Activated CD4-positive, CD25-positive, alpha-beta regulatory T cell treated with anti-CD3 and anti-CD28 coated beads, Interleukin-2, amount 50 U/mL, for 16 hours (primary cell): ENCODE data around the gene CRB2.

Experiments
- DNase-seq: peaks from one replicate; pipeline ENCODE4 v3.0.0-alpha.2; 2020; ENCODE audit warnings: low read depth, low spot score

The CRB2 gene

DNA sequence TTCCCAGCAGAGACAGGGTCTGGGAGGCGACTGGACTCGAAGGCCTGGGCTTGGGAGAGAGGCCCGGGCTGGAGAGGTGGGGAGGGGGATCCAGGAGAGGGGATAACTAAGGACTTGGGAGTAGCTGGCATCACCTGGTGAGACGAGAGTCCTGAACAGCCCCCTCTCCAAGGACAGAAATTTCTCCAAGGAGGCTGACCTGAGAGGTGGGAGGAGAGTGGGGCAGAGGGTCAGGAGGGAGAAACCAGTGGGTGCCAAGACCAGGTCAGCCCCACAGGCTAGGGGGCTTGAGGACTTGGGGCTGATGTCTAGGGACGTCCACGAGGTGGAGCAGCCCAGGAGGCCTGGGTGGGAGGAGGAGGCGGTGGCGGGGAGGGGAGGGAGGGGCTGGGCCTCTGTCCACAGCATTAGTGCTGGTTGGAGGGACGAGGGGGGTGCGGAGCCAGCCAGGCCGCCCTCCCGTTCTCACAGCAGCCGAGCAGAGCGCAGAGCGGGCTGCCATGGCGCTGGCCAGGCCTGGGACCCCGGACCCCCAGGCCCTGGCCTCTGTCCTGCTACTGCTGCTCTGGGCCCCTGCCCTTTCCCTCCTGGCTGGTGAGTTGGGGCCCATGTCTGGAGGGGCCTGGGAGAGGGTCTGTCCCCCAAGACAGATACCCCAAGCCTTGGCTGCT, at the start of gene CRB2:
Gene CRB2 (plus strand): TSS at position 437 of the 671 bp plus-strand sequence. CDS start 64 bp downstream, at position 501.
- no peak for DNase-seq

DNA sequence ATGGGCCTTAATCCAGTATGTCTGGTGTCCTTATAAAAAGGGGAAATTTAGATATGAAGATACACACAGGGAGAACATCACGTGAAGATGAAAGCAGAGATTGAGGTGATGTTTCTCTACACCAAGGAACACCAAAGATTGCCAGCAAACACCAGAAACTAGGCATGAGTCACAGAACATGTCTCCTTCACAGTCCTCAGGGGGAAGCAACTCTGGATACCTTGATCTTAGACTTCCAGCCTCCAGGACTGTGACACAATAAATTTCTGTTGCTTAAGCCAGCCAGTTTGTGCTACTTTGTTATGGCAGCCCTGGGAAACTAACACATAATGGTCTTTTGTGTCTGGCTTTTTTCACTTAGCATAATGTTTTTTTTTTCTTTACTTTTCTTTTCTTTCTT, 46.4 kb upstream of the CRB2 start:
- DNase-seq = no peak

DNA sequence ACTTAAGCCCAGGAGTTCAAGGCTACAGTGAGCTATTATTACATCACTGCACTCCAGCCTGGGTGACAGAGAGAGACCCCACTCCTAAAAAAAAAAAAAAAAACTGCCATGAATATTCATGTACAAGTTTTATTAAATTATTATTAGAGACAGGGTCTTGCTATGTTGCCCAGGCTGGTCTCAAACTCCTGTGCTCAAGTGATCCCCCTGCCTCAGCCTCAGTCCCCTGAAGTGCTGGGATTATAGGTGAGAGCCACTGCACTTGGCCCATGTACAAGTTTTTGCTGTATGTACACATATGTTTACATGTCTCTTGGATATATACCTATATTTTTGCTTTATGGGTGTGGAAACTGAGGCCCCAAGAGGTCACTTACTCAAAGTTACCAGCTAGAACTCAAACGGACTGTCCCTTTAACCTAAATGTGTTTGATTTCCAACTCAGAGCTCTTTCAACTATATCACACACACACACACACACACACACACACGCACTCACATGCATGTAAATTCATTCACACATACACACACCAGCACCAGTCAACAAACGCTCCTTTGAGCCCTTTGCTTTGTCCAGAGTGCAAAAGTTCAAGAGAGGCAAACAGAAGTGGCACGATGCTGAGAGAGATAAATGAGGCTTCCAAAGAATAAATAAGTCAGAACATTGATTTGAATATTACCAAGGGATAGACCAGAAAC, 45.3 kb upstream of the CRB2 start:
- DNase-seq = no peak

DNA sequence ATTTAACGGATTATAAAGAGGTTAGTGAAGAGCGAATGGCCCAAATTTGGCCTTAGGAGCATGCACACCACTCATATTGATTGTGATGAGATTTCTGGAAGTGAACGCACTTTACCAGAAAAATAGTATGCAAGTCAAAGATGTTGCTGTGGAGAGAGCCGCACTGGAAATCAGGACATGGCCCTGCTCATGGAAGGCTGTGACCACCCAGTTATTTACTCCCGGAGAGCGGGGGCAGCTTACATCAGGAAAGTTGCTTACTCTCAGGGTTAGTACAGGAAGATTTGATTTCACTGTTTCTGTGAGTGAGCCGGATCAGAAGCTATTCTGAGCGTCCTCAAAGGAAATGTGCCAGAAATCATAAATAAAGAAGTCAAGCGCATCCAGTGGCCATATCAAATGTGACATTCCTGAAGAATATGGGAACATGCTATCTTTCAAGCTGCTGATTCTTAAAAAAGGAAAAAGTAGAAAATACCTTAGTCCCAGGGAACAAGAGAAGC, 44.7 kb upstream of the CRB2 start:
- DNase-seq = no peak

DNA sequence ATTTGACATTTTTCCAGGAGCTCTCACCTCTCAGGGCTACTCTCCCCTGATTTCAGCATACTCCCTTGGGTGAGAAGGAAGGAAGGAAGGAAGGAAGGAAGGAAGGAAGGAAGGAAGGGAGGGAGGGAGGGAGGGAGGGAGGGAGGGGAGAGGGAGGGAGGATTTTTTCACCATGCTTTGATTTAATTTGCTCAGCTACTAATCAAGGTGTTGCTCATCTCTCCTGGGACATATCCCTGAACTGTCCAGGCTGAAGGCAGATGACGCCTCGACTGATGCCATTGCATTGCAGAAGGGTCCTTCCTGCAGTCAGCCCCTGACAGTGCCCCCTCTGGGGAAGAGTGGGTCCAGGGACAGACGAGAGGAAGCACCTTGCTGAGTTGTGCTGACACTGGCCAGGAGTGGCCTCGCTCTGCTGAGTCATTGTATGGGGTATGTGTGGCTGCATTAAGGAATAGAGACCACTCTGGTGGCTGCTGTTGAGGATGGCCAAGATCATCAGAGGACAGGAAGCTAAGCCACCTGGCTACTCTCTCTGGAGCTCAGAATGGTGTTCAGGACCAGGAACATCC, 43.6 kb upstream of the CRB2 start:
- no peak for DNase-seq

DNA sequence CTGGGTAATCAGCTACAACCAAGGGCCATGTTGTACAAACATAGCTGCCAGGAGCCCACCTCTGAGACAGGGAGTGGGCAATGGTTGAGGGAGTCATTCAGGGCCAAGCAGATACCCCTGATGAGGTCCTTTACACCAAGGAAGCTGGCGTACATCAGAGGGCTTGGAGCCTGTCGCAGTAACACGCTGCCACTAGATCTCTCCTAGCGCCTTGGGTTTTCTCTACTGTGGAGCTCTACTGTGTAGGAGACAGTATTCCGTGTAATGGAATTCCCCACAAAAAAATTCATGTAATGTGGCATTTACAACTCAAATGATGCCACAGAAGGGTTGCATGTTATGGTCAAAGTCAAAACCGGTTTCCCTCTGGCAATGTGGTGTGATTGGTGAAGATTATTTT, 41.4 kb upstream of the CRB2 start:
- DNase-seq = no peak

DNA sequence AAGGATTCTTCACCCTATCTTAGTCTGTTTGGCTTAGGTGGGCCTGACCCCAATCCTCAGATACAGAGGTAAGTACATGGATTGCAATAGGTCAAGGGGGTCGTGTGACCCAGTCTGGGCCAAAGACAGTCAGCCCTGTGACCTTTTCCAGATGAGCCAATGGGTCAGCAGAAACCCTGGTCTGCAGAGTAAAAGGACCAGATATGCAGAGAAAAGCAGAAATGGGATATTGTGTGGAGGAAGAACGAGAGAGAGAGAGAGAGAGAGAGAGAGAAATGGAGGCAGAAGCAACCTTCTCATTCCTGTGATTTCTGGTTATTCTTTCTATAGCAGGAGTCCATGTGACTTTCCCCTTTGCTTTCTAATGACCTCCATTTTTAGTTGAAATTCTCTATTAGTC, 40.4 kb upstream of the CRB2 start:
- DNase-seq = no peak

DNA sequence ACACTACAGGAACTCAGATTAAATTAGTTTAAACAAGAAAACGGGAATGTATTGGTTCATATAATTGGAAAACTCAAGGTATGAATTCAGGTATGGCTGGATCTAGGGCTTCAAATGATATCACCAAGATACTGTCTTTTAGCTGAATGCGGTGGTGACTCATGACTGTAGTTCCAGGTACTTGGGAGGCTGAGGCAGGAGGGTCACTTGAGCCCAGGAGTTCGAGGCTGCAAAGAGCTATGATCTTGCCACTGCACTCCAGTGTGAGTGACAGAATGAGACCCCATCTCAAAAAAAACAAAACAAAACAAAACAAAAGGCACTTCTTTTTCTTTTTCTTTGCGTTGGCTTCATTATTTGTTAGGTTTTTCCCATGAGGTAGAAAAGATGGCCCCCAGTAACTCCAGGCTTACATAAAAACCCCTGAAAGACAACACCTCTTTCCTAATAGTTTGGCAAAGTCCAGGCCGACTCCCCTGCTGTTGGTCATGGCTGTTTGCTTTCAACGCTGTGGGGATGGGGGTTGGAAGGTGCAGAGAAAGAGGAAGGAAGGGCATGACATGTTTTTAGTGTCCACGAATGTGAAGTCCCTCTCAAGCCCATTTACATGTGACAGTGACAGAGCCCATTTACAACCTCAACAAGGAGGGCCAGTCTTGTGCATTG, 39.8 kb upstream of the CRB2 start:
- DNase-seq = no peak

DNA sequence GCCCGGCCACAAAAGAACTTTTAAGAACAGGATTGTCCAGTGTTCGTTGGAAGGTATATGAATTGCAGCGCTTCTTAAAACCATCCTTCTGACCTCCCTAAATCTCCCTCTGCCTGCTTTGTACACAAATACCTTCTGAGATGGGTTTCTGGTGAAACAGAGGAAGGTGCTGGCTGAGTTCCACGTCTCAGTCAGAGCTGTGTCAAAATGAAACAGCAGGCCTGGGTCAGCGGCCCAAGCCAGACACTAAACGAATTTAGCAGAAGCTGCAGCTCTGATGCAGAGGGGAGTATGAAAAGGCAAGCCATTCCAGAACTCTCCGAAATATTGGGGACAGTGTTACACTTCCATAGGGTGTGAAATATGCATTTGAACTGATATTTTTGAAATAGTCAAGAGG, 37.8 kb upstream of the CRB2 start:
- DNase-seq = no peak

DNA sequence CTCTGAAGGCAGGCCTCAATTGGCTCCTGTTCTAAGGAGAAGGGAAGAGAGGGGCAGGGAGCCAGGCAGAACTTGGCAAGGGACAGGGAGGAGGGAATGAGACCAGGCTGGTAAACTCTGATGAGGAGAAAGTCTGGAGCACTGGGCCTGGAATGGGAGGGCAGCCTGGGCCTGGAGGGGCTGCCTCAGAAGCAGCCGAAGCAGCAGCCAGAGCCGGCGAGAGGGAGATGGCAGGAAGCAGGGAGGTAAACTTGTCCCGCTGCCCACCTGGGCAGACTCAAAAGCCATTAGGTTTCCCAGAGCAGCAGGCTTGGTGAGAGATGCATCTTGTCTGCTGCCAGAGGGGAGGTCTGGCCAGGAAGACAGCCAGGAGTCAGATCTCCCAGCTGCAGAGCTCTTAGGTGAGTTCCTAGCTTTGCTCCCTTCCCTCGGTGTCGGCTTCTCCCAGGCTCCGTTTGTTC, 37.0 kb upstream of the CRB2 start:
- DNase-seq = no peak

DNA sequence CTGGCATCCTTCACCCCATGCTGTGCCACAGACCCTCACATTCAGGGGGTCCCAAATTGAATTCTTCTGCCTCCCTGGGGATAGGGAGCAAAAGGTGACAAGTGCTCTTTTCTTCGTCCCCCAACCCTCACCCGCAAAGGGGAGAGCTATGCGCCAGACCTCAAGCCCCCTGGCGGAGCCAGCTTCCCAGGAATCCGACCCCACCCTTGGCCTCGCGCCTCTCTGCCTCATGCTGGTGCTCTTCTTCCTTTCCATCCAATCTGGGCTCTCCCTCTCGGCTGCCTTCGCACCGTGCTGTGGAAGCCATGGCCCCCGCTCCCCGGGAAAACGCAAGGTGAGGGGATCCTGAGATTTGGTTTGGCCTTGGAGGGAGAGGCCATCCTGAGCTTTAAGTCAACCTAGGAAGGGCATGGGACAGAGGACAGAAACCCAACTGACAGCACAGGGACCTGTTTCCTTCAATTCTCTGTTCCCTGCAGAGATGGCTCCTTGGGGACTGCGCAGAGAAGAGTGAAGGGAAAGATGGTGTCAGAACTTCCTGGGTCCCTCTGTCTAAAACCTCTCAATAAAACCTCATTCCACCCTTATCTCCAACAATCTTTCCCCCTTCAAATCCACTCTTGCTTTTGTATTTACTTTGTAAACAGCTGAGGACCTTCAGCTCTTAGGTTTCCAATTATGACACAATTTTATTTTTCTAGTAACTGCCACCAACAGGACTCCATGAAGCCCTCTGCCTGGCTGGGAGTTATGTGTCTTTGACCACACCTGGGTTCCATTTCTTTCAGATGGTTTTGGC, 36.3 kb upstream of the CRB2 start:
- no peak for DNase-seq

DNA sequence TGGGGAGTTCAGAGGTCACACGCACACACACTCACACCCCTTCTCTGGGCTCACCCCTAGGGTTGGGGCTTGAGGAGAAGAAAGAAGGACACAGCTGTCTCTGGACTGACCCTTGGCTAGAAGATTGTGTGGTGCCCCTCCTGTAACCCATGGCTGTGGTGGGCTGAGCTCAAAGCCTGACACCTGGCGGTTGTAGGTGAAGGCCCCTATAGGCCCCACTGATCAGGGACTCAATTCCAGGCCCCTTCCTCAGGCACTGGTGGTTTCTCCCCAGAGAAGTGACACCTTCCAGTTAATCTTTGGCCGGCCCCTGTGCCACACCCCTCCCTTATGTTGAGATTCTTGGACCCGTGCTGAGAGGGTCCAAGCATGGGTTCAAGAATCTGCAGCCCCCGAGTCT, 35.2 kb upstream of the CRB2 start:
- DNase-seq = no peak

DNA sequence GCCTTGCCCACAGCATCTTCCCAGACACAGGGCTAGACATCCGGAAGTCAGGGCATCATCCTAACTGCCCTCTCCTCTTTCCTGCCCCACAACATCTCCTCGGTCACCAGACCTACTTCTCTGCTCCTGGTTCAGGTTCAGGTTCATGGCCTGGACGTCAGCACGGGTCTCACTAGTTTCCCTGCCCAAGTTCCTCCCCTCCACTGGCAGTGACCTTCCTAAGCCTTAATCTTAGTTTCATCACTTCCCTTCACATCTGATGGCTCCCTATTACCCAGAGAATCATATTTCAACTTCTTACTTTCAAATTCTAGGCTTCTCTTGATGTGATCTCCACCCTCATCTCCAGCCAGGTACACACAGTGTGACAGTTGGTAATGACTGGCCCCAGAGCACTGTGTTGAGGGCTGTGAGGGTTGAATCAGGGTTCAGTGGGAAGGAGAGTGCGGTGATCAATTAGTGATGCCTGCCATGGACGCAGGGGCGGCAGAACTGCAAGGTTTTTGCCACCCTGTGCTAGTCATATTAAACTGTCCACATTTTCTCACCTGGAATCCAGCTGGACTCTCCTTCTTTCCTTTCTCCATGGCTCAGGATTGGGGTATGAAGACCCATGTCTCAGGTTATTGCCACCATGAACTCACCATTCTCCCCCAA, 34.3 kb upstream of the CRB2 start:
- no peak for DNase-seq

DNA sequence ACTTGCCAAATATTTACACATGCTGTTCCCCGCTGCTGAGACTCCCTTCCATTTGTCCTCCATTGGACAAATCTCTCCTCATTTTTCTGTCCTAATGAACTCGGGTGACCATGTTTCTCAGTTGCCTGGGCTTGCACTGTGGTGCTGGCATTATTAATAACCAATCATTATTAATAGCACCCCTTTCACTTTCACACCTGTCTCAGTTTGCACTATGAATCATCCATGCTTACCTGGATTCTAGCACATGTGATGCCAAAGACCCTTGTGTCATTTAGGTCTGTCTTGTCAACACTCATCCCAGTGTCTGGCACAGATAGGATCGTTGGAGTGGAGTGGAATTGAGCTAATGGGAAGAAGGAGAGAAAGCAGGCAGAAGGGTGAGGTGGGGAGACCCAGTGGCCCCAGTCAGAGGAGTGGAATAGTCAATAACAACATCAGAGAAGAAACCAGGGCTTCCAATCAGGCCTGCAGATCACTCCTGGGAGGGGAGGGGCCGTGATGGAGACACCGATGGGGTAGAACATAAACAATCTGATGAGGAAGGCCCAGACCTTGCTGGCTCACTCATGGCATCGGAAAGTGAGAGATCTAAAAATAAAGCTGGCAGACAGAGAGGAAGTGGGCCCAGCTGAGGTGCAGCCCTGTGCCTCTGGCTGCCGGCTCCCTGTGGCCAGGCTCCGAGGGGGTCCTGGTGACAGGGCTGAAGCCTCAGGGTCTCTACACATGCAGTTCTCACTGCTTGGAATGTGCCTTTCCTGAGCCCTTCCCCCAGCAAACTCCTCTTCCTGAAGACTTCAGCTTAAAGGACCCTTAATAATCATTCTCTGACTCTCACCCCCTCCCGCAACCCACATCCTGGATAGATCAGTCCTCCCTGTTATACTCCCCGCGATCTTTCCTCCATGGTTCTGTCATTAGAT, 33.5 kb upstream of the CRB2 start:
- peak; percentile 18 for DNase-seq

DNA sequence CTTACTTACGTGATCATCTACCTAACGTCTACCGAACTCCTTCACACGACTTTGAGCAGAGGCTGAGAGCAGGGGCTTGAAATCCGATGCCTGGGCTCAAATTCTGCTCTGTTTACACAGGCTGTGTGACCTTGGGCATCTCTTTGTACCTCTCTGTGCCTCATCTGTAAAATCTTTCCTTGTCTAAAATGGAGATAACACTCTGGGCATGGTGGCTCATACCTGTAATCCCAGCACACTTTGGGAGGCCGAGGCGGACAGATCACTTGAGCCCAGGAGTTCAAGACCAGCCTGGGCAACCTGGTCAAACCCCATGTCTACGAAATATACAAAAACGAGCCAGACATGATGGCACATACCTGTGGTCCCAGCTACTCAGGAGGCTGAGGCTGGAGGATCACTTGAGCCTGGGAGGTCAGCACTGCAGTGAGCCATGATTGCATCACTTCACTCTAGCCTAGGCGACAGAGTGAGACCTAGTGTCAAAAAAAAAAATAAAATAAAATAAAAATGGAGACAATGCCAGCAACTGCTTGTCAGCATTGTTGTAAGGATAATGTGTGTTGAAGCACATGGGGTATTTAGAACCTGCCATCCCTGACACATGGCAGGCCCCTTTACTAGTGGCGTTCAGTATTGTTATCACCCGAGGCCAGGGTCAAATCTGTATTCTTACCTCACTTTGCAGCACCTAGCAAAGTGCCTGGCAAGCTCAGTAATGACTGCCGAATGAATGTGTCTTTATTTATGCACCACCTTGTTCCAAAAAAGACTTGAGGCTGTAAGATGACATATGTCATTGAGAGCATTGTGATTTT, 32.6 kb upstream of the CRB2 start:
- DNase-seq = no peak

DNA sequence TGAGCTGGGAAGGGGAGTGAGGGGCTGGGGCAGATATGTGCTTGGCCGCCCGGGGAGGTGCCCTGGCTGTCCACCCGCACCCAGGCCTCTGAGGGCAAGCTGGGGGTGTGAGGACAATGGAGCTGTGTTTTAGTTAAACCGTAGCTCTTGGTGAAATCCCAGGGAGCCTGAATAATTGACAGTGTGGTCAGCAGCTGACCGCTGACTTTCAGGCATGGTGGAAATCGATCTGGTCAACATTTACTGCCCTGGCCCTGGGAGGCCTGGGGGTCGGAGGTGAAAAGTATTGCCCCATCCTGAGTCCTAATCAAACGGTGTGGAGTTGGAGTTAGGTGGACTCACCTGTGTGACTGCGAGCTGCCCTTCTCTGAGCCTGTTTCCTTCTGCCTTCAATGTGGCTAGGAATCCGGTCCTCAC, 31.2 kb upstream of the CRB2 start:
- DNase-seq = no peak

DNA sequence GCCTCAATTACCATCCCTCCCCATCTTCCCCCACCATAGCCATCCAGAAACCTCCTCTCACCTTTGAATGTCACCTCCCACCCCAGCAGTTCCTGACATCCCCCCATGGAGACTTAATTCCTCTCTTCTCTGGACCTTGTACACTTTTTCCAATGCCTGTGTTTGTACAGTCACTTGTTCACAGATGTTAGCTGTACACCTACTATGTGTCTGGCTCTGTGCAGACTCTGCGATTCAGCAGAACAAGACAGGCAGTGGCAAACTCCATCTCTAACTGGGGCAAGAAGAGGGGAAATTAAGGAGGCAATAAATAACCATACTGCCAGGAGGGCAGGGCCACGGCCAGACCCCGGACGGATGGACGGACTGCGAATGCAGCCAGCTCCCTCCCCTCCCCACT, 29.8 kb upstream of the CRB2 start:
- no peak for DNase-seq

DNA sequence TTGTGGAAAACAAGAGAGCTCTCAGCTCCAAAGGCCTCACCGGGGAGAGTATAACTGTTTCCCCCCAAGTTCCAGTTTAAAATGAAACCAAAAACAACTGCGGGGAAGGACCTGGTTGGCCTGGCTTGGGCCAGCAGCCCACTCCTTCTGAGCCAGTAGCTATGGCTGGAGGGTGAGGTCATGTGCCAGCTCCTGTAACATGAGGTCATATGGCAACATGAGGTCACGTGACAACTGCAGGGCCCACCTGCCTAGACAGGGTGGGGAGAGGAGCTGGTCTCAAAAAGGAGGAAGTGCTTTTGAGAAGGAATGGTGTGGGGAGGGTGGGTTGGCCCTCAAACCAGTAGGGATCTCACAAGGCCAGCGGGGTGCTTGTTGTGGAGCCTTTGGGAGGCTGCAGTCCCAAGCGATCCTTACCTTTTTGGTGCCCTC, 29.3 kb upstream of the CRB2 start:
- DNase-seq = no peak

DNA sequence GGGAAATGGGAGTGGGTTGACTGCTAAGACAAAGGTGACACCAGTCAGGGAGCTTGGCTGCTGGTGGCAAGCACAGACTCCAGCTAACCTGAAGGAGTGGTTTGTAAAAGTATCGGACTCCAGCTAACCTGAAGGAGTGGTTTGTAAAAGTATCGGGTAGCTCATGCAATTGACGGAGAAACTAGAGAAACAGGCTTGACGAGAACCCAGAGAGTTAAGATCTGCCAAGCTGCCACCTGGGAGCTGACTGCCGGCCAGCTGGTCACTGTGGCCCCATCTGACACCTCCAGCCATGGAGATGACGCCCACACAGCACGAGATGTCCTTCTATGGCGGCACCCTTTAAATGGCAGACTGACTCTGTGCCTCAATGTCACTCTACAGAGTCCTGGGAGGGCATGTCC, 28.3 kb upstream of the CRB2 start:
- DNase-seq = no peak
